ENCODE data around the gene TCP11.

Gene TCP11

GRCh38 chr6:35173427-35174087, 32.4 kb upstream of the TCP11 start:
- DNase-seq (ENCODE audit: insufficient read length, low spot score), result no peak
- FAIRE-seq, result no peak

GRCh38 chr6:35173044-35173426, 31.9 kb upstream of the TCP11 start:
- FAIRE-seq, result no peak
- DNase-seq (ENCODE audit: insufficient read length, low spot score), result no peak

GRCh38 chr6:35170891-35171290, 29.8 kb upstream of the TCP11 start:
- FAIRE-seq (no peak), DNase-seq (ENCODE audit: insufficient read length, low spot score) (no peak)

- no peak for FAIRE-seq
- no peak for DNase-seq (ENCODE audit: insufficient read length, low spot score)
Measured at GRCh38 chr6:35170166-35170565, 29.0 kb upstream of the TCP11 start.

- FAIRE-seq (no peak), DNase-seq (ENCODE audit: insufficient read length, low spot score) (no peak)
Measured at GRCh38 chr6:35168461-35168861, 27.3 kb upstream of the TCP11 start.

GRCh38 chr6:35167505-35167904, 26.4 kb upstream of the TCP11 start:
- no peak for DNase-seq (ENCODE audit: insufficient read length, low spot score)
- FAIRE-seq, result no peak

GRCh38 chr6:35166520-35166919, 25.4 kb upstream of the TCP11 start:
- DNase-seq (ENCODE audit: insufficient read length, low spot score) (no peak), FAIRE-seq (no peak)

GRCh38 chr6:35166116-35166515, 25.0 kb upstream of the TCP11 start:
- FAIRE-seq, result no peak
- no peak for DNase-seq (ENCODE audit: insufficient read length, low spot score)

- DNase-seq (ENCODE audit: insufficient read length, low spot score) (no peak), FAIRE-seq (no peak)
Measured at GRCh38 chr6:35165630-35166071, 24.5 kb upstream of the TCP11 start.

- FAIRE-seq, result no peak
- DNase-seq (ENCODE audit: insufficient read length, low spot score), result no peak
Measured at GRCh38 chr6:35164868-35165267, 23.7 kb upstream of the TCP11 start.

- DNase-seq (ENCODE audit: insufficient read length, low spot score), result no peak
- FAIRE-seq, result no peak
Measured at GRCh38 chr6:35164277-35164676, 23.1 kb upstream of the TCP11 start.

- DNase-seq (ENCODE audit: insufficient read length, low spot score) (no peak), FAIRE-seq (no peak)
Measured at GRCh38 chr6:35163836-35164235, 22.7 kb upstream of the TCP11 start.

- DNase-seq (ENCODE audit: insufficient read length, low spot score) (no peak), FAIRE-seq (no peak)
Measured at GRCh38 chr6:35161776-35162607, 20.9 kb upstream of the TCP11 start.

GRCh38 chr6:35161266-35161665, 20.1 kb upstream of the TCP11 start:
- DNase-seq (ENCODE audit: insufficient read length, low spot score) (no peak), FAIRE-seq (no peak)

- FAIRE-seq, result no peak
- DNase-seq (ENCODE audit: insufficient read length, low spot score), result no peak
Measured at GRCh38 chr6:35160642-35161041, 19.5 kb upstream of the TCP11 start.

GRCh38 chr6:35158520-35158919, 17.4 kb upstream of the TCP11 start:
- FAIRE-seq, result no peak

GRCh38 chr6:35154947-35155346, 13.8 kb upstream of the TCP11 start:
- no peak for FAIRE-seq
- DNase-seq (ENCODE audit: insufficient read length, low spot score), result no peak

More at GRCh38 chr6:35158520-35158919, 17.4 kb upstream of the TCP11 start:
- DNase-seq (ENCODE audit: insufficient read length, low spot score), result no peak

- no peak for FAIRE-seq
Measured at GRCh38 chr6:35154262-35154661, 13.1 kb upstream of the TCP11 start.

GRCh38 chr6:35152067-35152707, 11.0 kb upstream of the TCP11 start:
- no peak for DNase-seq (ENCODE audit: insufficient read length, low spot score)
- FAIRE-seq, result no peak

More at GRCh38 chr6:35154262-35154661, 13.1 kb upstream of the TCP11 start:
- no peak for DNase-seq (ENCODE audit: insufficient read length, low spot score)

- DNase-seq (ENCODE audit: insufficient read length, low spot score) (no peak), FAIRE-seq (no peak)
Measured at GRCh38 chr6:35151466-35151865, 10.3 kb upstream of the TCP11 start.

GRCh38 chr6:35149891-35150566, 8.9 kb upstream of the TCP11 start:
- no peak for FAIRE-seq
- DNase-seq (ENCODE audit: insufficient read length, low spot score), result no peak

Measured in GM19239 (cell line).